Adrenal gland (tissue), 5 donors: ENCODE measurements around the gene FARP1.

Source experiments
- CTCF ChIP-seq, 6 experiments: fragments of 450-650 bp in 4 of 6; fragments of 200-600 bp in 2 of 6; sonication (generic) in 1 of 6; IDR thresholded peaks; 1 replicate in 5 of 6; 2 replicates in 1 of 6; pipeline versions ENCODE4 v1.5.1 to v1.8.0; 2016 to 2021; ENCODE audit warnings: antibody characterized with exemption in 6 of 6, mild to moderate bottlenecking in 2 of 6, moderate library complexity in 1 of 6
- POLR2A ChIP-seq, 2 donors: fragments of 450-650 bp; IDR thresholded peaks; one replicate each; pipeline ENCODE4 v1.6.1; 2017; ENCODE audit warnings: antibody characterized with exemption in 2 of 2, mild to moderate bottlenecking in 2 of 2, moderate library complexity in 1 of 2
- donor health status: DM: no; HTN: no; CAD: no.

DNA sequence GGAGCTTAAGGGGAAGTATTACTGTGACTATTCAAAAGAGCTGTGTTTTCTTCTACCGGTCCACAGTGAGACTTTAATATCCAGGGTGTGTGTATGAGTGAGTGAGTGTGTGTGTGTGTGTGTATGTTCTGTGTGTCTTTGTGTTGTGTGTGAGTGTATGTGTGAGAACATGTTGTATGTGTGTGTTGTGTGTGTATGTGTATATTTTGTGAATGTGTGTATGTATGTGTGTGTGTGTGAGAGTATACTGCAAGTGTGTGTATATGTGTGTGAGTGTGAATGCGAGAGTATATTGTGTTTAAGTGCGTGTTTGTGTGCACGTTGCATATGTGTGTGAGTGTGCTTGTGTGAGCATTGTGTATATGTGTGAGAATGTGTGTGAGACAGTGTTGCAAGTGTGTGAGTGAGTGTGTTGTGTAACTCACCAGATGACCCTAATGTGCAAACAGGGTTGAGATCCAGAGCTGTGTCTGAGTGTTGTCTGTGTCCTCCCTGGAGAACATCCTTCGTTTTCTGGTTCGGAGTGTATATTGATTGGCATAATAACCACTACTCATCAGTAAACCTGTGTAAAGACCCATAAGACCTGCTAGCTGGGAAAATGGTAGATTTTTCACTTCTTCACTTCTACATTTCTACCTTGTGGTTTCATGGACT is 135.3 kb downstream of the FARP1 start:
- TF ChIP-seq CTCF (IDR thresholded peaks at IDR 0.05), result no peak
- no peak for TF ChIP-seq POLR2A (IDR thresholded peaks at IDR 0.05)
